ENCODE results near the gene SERPING1.

SERPING1 gene

DNA sequence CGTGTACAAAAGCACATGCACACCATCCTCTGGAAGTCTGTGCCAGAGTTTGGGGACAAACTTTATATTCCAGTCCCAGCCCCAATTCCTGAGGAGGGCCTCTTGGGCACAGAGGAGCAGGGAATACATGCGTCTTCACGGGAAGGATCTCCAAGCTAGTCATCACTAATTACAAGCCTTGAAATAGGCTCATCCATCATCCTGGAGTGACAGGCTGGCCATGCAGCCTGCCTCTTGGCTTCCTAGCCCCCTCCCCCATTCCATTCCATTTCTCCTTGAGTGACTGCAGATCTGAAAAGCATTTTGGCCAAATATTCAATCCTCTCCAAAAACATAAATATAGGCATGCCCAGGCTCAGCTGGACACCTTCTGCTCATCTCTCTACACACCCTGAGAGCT lies 24.8 kb downstream of the SERPING1 start:
- Histone ChIP-seq H3K9ac (no peak overlapping the region), H3K4me2 (no peak overlapping the region), H3K4me1 (peaks cover 0 to 13% (median 4%) of the 10 kb centered on the region in 10 experiments; a peak in 9 of 20 replicates), H4K20me1 (no peaks in the 10 kb centered on the region), H3K27ac (no peak overlapping the region), H3K36me3 (peaks cover 0 to 3% (median 0%) of the 10 kb centered on the region in 11 experiments; a peak in 3 of 22 replicates), H3K9me3 (replicated peaks in 1 of 11) (peaks cover 30 to 49% (median 42%) of the 10 kb centered on the region in 11 experiments), H3K4me3 (no peak overlapping the region), H3K27me3 (no peaks in the 10 kb centered on the region)
- no peak for TF ChIP-seq Cebpa-rat (IDR thresholded peaks at IDR 0.05)

- Histone ChIP-seq H3K27ac (no peak overlapping the region), H3K9me3 (replicated peaks in 1 of 11) (peaks cover 16 to 29% (median 25%) of the 10 kb centered on the region in 11 experiments), H3K27me3 (no peaks in the 10 kb centered on the region), H3K4me1 (peaks cover 0 to 18% (median 9%) of the 10 kb centered on the region in 10 experiments; a peak in 15 of 20 replicates), H3K4me3 (no peak overlapping the region), H3K36me3 (peaks cover 0 to 2% (median 0%) of the 10 kb centered on the region in 11 experiments; a peak in 2 of 22 replicates), H3K4me2 (no peak overlapping the region), H4K20me1 (no peaks in the 10 kb centered on the region), H3K9ac (no peak overlapping the region)
- no peak for TF ChIP-seq Cebpa-rat (IDR thresholded peaks at IDR 0.05)
These were observed 27.4 kb downstream of the SERPING1 start for GRCh38 chr11:57624864-57625263.

DNA sequence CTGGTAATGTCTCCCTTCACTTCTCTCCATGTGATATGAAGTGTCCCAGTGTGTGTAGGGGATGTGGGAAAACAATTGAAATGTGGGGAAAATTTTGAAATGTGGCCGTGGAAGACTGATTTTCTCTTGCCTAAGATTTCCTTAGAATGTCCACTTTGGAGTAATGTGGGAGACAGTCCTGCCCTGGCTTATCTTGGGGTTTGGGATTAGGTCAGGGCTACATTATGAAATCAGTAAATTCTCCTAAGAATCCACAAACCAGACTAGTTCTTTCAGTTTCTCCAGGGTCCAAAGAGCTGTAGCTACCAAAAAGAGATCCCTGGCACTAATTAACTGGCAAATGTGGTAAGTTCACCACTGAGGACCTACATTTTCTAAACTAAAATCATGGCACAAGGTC lies 29.4 kb downstream of the SERPING1 start:
- no peak overlapping the region for H3K27ac ChIP-seq
- no peak for TF ChIP-seq Cebpa-rat (IDR thresholded peaks at IDR 0.05)
- H3K4me2 ChIP-seq: no peak overlapping the region
- no peaks in the 10 kb centered on the region for H3K36me3 ChIP-seq
- H3K9me3 ChIP-seq (replicated peaks in 1 of 11): peaks cover 0 to 9% (median 5%) of the 10 kb centered on the region in 11 experiments; a peak in 7 of 22 replicates
- no peaks in the 10 kb centered on the region for H4K20me1 ChIP-seq
- no peak overlapping the region for H3K4me3 ChIP-seq
- H3K9ac ChIP-seq: no peak overlapping the region
- no peaks in the 10 kb centered on the region for H3K27me3 ChIP-seq
- H3K4me1 ChIP-seq: peaks cover 0 to 18% (median 9%) of the 10 kb centered on the region in 10 experiments; a peak in 15 of 20 replicates

- Histone ChIP-seq H3K4me1 (peaks cover 0 to 8% (median 5%) of the 10 kb centered on the region in 10 experiments; a peak in 6 of 20 replicates), H3K36me3 (no peaks in the 10 kb centered on the region), H3K27ac (no peak overlapping the region), H4K20me1 (no peaks in the 10 kb centered on the region), H3K4me2 (no peak overlapping the region), H3K27me3 (no peaks in the 10 kb centered on the region), H3K9me3 (replicated peaks in 1 of 11) (no peaks in the 10 kb centered on the region), H3K9ac (no peak overlapping the region), H3K4me3 (no peak overlapping the region)
- no peak for TF ChIP-seq Cebpa-rat (IDR thresholded peaks at IDR 0.05)
These were observed 32.7 kb downstream of the SERPING1 start for GRCh38 chr11:57630171-57630570.

DNA sequence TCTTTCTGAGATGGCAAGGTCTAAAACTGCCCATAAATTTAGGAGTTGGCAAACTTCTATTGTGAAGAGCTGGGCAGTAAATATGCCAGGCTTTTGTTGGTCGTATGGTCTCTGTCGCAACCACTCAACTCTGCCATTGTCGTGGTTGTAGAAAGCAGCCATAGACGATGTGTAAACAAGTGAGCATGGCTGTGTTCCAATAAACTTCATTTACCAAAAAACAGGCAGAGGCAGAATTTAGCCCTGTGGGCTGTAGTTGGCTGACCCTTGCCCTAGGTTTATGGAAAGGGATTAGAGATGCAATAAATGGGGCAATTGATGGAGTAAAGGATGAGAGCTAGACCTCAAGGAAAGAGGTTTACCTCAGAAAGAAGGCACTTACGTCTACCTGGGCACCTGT lies 34.6 kb downstream of the SERPING1 start:
- no peaks in the 10 kb centered on the region for H4K20me1 ChIP-seq
- no peak overlapping the region for H3K4me3 ChIP-seq
- no peak for TF ChIP-seq Cebpa-rat (IDR thresholded peaks at IDR 0.05)
- H3K4me2 ChIP-seq: no peak overlapping the region
- no peak overlapping the region for H3K9ac ChIP-seq
- H3K36me3 ChIP-seq: no peaks in the 10 kb centered on the region
- no peaks in the 10 kb centered on the region for H3K27me3 ChIP-seq
- H3K27ac ChIP-seq: no peak overlapping the region
- H3K4me1 ChIP-seq: peaks cover 0 to 13% (median 8%) of the 10 kb centered on the region in 10 experiments; a peak in 13 of 20 replicates
- H3K9me3 ChIP-seq (replicated peaks in 1 of 11): no peaks in the 10 kb centered on the region

DNA sequence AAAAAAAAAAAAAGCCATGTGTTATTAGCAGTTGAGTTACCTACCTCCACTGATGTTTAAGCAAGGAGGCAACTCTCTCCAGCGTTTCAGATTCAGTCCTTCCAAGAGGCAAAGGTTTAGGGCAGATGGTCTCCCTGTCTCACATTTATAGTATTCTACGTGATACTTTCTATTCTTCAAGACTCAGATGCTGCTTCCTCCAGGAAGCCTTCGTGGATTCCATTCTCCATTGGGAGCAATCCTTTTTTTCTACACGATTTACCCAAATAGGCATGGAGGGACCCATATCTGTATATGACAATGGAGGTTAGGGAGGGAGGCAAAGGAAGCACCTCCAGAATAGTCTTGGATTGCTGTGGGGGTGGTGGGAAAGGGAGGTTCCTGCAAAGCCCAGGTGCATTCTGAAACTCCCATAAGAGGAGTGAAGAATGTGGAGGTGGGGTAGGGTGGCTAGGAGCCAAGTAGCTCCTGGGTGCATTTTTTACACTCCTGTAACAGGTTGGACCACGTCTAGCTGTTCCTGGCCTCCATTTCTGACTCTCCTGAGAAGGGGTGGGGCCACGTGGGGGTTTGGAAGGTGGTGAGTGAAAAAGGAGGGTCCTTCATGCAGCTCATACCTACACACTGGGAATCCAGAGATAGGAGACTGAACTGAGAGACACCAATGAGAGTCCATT lies 36.0 kb downstream of the SERPING1 start:
- no peak overlapping the region for H3K9ac ChIP-seq
- H3K9me3 ChIP-seq (replicated peaks in 1 of 11): no peaks in the 10 kb centered on the region
- no peak for TF ChIP-seq Cebpa-rat (IDR thresholded peaks at IDR 0.05)
- H3K4me1 ChIP-seq: peaks cover 7 to 22% (median 17%) of the 10 kb centered on the region in 10 experiments; a peak in 19 of 20 replicates
- no peaks in the 10 kb centered on the region for H3K36me3 ChIP-seq
- H3K27me3 ChIP-seq: peaks cover 0 to 5% (median 0%) of the 10 kb centered on the region in 11 experiments; a peak in 1 of 22 replicates
- H3K4me3 ChIP-seq: no peak overlapping the region
- no peak overlapping the region for H3K4me2 ChIP-seq
- H4K20me1 ChIP-seq: no peaks in the 10 kb centered on the region
- H3K27ac ChIP-seq: no peak overlapping the region

- peaks cover 13 to 24% (median 19%) of the 10 kb centered on the region in 10 experiments for H3K4me1 ChIP-seq
- H3K4me3 ChIP-seq: no peak overlapping the region
- no peaks in the 10 kb centered on the region for H4K20me1 ChIP-seq
- no peak overlapping the region for H3K27ac ChIP-seq
- no peak overlapping the region for H3K9ac ChIP-seq
- no peak for TF ChIP-seq Cebpa-rat (IDR thresholded peaks at IDR 0.05)
- H3K4me2 ChIP-seq: no peak overlapping the region
- peaks cover 0 to 5% (median 0%) of the 10 kb centered on the region in 11 experiments; a peak in 1 of 22 replicates for H3K27me3 ChIP-seq
- H3K36me3 ChIP-seq: no peaks in the 10 kb centered on the region
- H3K9me3 ChIP-seq (replicated peaks in 1 of 11): no peaks in the 10 kb centered on the region
These were observed 36.8 kb downstream of the SERPING1 start for GRCh38 chr11:57634311-57634710.

DNA sequence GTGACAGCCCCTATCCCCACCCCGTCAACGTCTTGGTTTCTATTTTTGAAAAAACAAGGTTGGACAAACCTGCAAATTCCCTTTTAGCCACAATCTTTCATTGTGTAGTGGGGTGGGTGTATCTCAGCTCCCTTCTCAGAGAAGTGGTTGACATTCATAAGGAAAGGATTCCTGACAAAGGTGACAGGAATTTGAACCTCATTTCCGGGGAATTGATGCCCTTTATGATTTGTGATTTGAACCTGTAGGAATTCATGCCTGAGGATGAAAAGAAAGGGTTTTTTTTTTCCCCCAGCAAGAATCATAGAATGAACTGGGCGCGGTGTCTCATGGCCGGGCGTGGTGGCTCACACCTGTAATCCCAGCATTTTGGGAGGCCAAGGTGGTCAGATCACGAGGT lies 37.8 kb downstream of the SERPING1 start:
- no peak overlapping the region for H3K4me3 ChIP-seq
- H3K4me2 ChIP-seq: no peak overlapping the region
- no peaks in the 10 kb centered on the region for H3K36me3 ChIP-seq
- H3K4me1 ChIP-seq: peaks cover 22 to 31% (median 26%) of the 10 kb centered on the region in 10 experiments
- peaks cover 0 to 5% (median 0%) of the 10 kb centered on the region in 11 experiments; a peak in 1 of 22 replicates for H3K27me3 ChIP-seq
- no peak for TF ChIP-seq Cebpa-rat (IDR thresholded peaks at IDR 0.05)
- H4K20me1 ChIP-seq: no peaks in the 10 kb centered on the region
- H3K27ac ChIP-seq: no peak overlapping the region
- no peak overlapping the region for H3K9ac ChIP-seq
- no peaks in the 10 kb centered on the region for H3K9me3 ChIP-seq (replicated peaks in 1 of 11)

DNA sequence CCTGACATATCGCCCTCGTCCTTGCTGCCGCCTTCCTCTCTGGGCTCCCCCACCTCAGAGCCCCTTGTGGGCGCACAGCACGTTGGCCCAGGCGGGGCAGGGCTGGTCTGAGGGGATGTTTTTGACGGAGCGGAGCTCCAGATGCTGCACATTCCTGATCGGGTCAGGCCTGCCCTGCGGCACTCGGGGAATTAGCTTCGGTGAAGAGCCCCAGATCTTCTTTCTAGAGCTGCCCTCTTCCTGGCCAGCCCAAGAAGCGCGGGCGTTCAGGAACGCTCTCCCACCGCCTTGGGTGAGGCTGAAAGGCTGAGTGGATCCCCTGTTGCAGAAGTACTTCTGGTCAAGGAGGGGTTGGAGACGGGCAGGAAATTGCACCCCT lies 40.1 kb downstream of the SERPING1 start:
- Histone ChIP-seq H3K27ac (peak overlapping the region in 9 of 11 experiments; percentile 69 to 88 (median 83); a peak in 15 of 22 replicates), H3K27me3 (peaks cover 0 to 5% (median 0%) of the 10 kb centered on the region in 11 experiments; a peak in 1 of 22 replicates), H3K9me3 (replicated peaks in 1 of 11) (no peaks in the 10 kb centered on the region), H3K9ac (peak overlapping the region; percentile 69 to 91 (median 85); a peak in 19 of 22 replicates), H3K4me1 (peaks cover 45 to 54% (median 50%) of the 10 kb centered on the region in 10 experiments), H3K4me2 (peak overlapping the region; percentile 83 to 98 (median 93)), H3K36me3 (no peaks in the 10 kb centered on the region), H4K20me1 (peaks cover 0 to 11% (median 0%) of the 10 kb centered on the region in 11 experiments; a peak in 3 of 22 replicates), H3K4me3 (peak overlapping the region; percentile 63 to 86 (median 81))
- no peak for TF ChIP-seq Cebpa-rat (IDR thresholded peaks at IDR 0.05)

Measured in BLaER1 treated with 17β-estradiol and CSF1 and Interleukin-3, amounts not matched to agents 10 nM and 100 nM (cell line).